ENCODE measurements around the gene PLEKHM2.

The PLEKHM2 gene

DNA sequence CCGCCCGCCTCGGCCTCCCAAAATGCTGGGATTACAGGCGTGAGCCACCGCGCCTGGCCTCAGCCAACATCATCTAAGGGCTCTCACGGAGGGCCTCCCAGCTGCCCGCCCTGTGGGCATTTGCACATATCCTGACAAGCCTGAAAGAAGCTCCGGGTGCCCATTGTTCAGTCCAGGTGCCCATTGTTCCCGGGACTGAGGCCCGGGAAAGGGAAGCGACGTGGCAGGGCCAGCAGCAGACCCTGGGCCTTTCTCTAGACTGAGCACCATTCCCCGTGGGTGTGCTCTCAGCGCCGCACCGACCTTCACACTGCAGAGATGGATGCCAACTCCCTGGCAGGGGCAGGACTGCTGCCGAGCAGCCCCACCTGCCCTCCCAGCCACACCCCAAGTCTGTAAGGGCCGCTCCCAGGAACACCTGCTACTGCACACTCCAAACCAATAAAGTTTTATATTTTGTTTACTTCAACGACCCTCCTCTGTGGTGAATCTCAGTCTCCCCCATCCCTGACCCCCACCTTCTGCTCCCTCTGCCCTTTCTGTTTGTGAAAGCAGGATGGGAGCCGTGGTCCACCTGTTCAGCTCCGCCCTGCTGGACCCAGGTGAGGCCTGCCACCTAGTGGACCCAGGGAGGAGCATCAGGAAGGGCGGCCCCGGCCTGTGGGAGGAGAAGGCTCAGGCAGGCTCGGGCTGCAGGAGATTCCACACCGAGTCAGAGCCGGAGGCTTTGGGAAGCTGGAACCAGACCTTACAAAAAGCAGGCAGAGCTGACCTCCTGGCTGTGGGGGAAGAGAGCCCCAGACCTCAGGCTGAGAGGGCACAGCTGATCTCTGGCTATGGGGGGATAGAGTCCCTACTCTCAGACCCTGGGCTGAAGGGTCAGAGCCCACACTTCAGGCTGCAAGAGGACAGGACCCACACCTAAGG, 57.1 kb downstream of the PLEKHM2 start:
- H3K4me1 ChIP-seq (ENCODE audit: low read length): no peaks in the 10 kb centered on the region; the same call in 1 of the 2 replicates
- H3K9me3 ChIP-seq (replicated peaks; ENCODE audit: insufficient read depth, low read length): no peaks in the 10 kb centered on the region
- H3F3A ChIP-seq (ENCODE audit: insufficient read depth, low read length): no peaks in the 10 kb centered on the region
- peak; percentile 72 for DNase-seq
- H3K9me2 ChIP-seq (replicated peaks; ENCODE audit: insufficient read depth, low read length): no peaks in the 10 kb centered on the region
- TF ChIP-seq EZH2 (optimal IDR thresholded peaks at IDR 0.05; ENCODE audit: low read depth, low read length) (no peak), CTCF (IDR thresholded peaks at IDR 0.05; ENCODE audit: low read length) (peak; percentile 94), EZH2phosphoT487 (IDR thresholded peaks at IDR 0.05; ENCODE audit: low read length) (no peak)
- no peaks in the 10 kb centered on the region for H4K20me1 ChIP-seq (ENCODE audit: insufficient read depth, low read length)
- H3K27me3 ChIP-seq (replicated peaks; ENCODE audit: insufficient read depth, low read length): no peaks in the 10 kb centered on the region
- no peak overlapping the region for H3K9ac ChIP-seq (ENCODE audit: low read length)
- H2AFZ ChIP-seq (ENCODE audit: low read length): 0 out of 2 replicates have a peak overlapping the region, but pooled peaks have one; percentile 28
- no peaks in the 10 kb centered on the region for H3K79me2 ChIP-seq (ENCODE audit: low read length)
- peak overlapping the region; percentile 19; the same call in 1 of the 2 replicates for H3K4me2 ChIP-seq (ENCODE audit: low read depth, low read length)
- no peaks in the 10 kb centered on the region for H3K36me3 ChIP-seq (replicated peaks; ENCODE audit: insufficient read depth, low read length)
- H3K27ac ChIP-seq (ENCODE audit: low read length): no peak overlapping the region
- H3K4me3 ChIP-seq (ENCODE audit: low read length): no peak overlapping the region

DNA sequence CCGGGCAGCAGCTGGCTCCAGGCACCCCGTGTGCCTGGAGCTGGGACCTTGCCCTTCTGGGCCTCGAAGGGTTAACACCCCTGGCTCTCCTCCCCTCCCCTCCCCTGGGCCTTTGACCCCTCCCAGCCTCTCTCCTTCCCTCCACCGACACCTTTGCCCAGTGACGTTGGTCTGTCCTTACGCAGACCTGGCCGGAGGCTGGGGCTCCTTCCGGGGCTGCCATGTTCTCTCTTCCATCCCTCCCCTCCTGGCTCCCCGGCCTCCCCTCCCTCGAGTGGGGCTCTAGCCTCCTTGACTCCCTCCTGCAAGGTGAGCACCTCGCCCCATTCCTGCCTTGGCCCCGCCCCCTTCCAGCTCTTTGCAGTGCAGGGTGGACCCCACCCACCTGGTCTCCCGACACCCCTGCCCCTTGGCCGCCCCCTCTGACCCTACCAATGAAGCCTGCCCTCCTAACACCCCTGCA, 58.2 kb downstream of the PLEKHM2 start, which contains the start of gene TMEM82:
TMEM82 (plus strand) TSS at position 161 of the 463 bp plus-strand sequence; CDS start at position 222, 61 bp downstream.
- Histone ChIP-seq H3K27me3 (replicated peaks; ENCODE audit: insufficient read depth, low read length) (no peaks in the 10 kb centered on the region), H4K20me1 (ENCODE audit: insufficient read depth, low read length) (no peaks in the 10 kb centered on the region), H3K4me1 (ENCODE audit: low read length) (peaks cover 6% of the 10 kb centered on the region), H3K4me2 (ENCODE audit: low read depth, low read length) (peak within 1 kb of the TSS; percentile 19; the same call in 1 of the 2 replicates), H3K4me3 (ENCODE audit: low read length) (no peak within 1 kb of the TSS), H3K9ac (ENCODE audit: low read length) (no peak within 1 kb of the TSS), H3K79me2 (ENCODE audit: low read length) (no peaks in the 10 kb centered on the region), H3K36me3 (replicated peaks; ENCODE audit: insufficient read depth, low read length) (no peaks in the 10 kb centered on the region), H3K9me3 (replicated peaks; ENCODE audit: insufficient read depth, low read length) (no peaks in the 10 kb centered on the region), H3K27ac (ENCODE audit: low read length) (no peak within 1 kb of the TSS), H3F3A (ENCODE audit: insufficient read depth, low read length) (no peaks in the 10 kb centered on the region), H3K9me2 (replicated peaks; ENCODE audit: insufficient read depth, low read length) (no peaks in the 10 kb centered on the region), H2AFZ (ENCODE audit: low read length) (0 out of 2 replicates have a peak within 1 kb of the TSS, but pooled peaks have one; percentile 28)
- DNase-seq: no peak
- TF ChIP-seq EZH2 (optimal IDR thresholded peaks at IDR 0.05; ENCODE audit: low read depth, low read length) (no peak), EZH2phosphoT487 (IDR thresholded peaks at IDR 0.05; ENCODE audit: low read length) (no peak)

DNA sequence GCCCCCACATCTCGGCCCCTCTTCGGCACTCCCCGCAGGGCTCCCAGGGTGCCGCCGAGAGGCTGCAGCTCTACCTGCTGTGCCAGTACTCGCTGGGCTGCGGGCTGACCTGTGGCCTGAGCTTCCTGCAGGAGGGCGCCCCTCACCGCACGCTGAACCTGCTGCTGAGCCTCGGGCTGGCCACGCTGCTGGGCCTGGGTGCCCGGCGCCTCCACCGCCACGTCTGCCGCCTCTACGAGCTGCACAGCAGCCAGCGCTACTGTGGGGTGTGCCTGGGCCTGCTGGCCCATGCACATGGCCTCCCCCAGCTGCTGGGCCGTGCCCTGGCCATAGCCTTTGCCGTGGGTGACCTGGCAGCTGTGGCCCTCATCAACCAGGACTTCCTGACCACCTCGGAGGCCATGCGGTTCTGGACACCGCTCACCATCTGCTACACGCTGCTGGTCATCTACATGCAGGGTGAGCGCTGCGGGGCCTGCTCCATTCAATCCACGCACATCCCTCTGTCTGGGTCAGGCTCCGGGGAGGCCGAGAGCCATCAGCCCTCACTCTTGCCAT, 60.1 kb downstream of the PLEKHM2 start:
- TF ChIP-seq EZH2 (optimal IDR thresholded peaks at IDR 0.05; ENCODE audit: low read depth, low read length): no peak
- TF ChIP-seq EZH2phosphoT487 (IDR thresholded peaks at IDR 0.05; ENCODE audit: low read length): no peak
- H3K9me3 ChIP-seq (replicated peaks; ENCODE audit: insufficient read depth, low read length): no peaks in the 10 kb centered on the region
- no peaks in the 10 kb centered on the region for H3K9me2 ChIP-seq (replicated peaks; ENCODE audit: insufficient read depth, low read length)
- no peaks in the 10 kb centered on the region for H3F3A ChIP-seq (ENCODE audit: insufficient read depth, low read length)
- H3K9ac ChIP-seq (ENCODE audit: low read length): no peak overlapping the region
- no peak for DNase-seq
- no peak overlapping the region for H3K27ac ChIP-seq (ENCODE audit: low read length)
- H3K4me1 ChIP-seq (ENCODE audit: low read length): peaks cover 6% of the 10 kb centered on the region
- H3K27me3 ChIP-seq (replicated peaks; ENCODE audit: insufficient read depth, low read length): no peaks in the 10 kb centered on the region
- H3K4me2 ChIP-seq (ENCODE audit: low read depth, low read length): no peak overlapping the region
- H4K20me1 ChIP-seq (ENCODE audit: insufficient read depth, low read length): no peaks in the 10 kb centered on the region
- no peaks in the 10 kb centered on the region for H3K79me2 ChIP-seq (ENCODE audit: low read length)
- H3K36me3 ChIP-seq (replicated peaks; ENCODE audit: insufficient read depth, low read length): no peaks in the 10 kb centered on the region
- no peak overlapping the region for H2AFZ ChIP-seq (ENCODE audit: low read length)
- H3K4me3 ChIP-seq (ENCODE audit: low read length): no peak overlapping the region

DNA sequence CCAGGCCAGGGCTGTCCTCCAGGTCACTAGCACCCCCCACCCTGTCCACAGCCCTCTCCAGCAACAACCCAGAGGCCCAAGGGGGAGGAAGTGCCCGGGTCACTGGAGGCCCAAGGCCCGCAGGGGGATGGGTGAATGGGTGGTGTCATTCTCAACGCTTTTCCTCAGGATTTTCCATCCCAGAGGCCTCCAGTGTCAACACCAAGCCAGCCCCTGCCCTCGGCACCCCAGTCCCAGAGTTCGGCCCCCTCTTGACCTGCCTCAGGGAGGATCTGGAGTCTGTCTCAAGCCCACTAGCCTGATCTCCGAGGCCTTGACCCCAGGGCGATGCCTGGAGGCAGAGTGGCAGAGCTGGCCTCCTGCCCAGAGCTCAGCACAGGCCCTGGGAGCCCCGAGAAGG, 63.3 kb downstream of the PLEKHM2 start:
- Histone ChIP-seq H2AFZ (ENCODE audit: low read length) (no peak overlapping the region), H3K9me2 (replicated peaks; ENCODE audit: insufficient read depth, low read length) (no peaks in the 10 kb centered on the region), H3K4me3 (ENCODE audit: low read length) (no peak overlapping the region), H3K27me3 (replicated peaks; ENCODE audit: insufficient read depth, low read length) (peaks cover 6% of the 10 kb centered on the region; the same call in 1 of the 2 replicates), H3K9me3 (replicated peaks; ENCODE audit: insufficient read depth, low read length) (no peaks in the 10 kb centered on the region), H3K4me1 (ENCODE audit: low read length) (peaks cover 6% of the 10 kb centered on the region), H4K20me1 (ENCODE audit: insufficient read depth, low read length) (no peaks in the 10 kb centered on the region), H3K9ac (ENCODE audit: low read length) (no peak overlapping the region), H3K79me2 (ENCODE audit: low read length) (no peaks in the 10 kb centered on the region), H3F3A (ENCODE audit: insufficient read depth, low read length) (no peaks in the 10 kb centered on the region), H3K27ac (ENCODE audit: low read length) (no peak overlapping the region), H3K4me2 (ENCODE audit: low read depth, low read length) (no peak overlapping the region), H3K36me3 (replicated peaks; ENCODE audit: insufficient read depth, low read length) (no peaks in the 10 kb centered on the region)
- TF ChIP-seq CTCF (IDR thresholded peaks at IDR 0.05; ENCODE audit: low read length) (no peak), EZH2phosphoT487 (IDR thresholded peaks at IDR 0.05; ENCODE audit: low read length) (no peak), EZH2 (optimal IDR thresholded peaks at IDR 0.05; ENCODE audit: low read depth, low read length) (no peak)
- no peak for DNase-seq

Data from MM.1S (cell line).